HepG2 (cell line): Measurements from ENCODE around the gene VEGFA. TPM values are rescaled to one million over a fixed set of nuclear protein-coding genes. Genes with fewer than 3 reads are reported as not detected.

Source experiments
- BCL6 ChIP-seq: IDR thresholded peaks from 2 replicates; pipeline ENCODE4 v1.6.1; 2016; ENCODE audit warnings: missing genetic modification reagents, missing compliant biosample characterization
- HNRNPLL ChIP-seq: fragments of 200-400 bp; formaldehyde crosslinking; IDR thresholded peaks from 2 replicates; pipeline ENCODE4 v1.6.1; 2017; ENCODE audit warnings: mild to moderate bottlenecking, low read depth, low read length; ENCODE audit not compliant: poor library complexity, severe bottlenecking
- KDM1A ChIP-seq: IDR thresholded peaks from 2 replicates; pipeline ENCODE4 v1.6.1; 2016; ENCODE audit warnings: missing compliant biosample characterization
- MATR3 ChIP-seq: sonication (generic); formaldehyde crosslinking; IDR thresholded peaks from 2 replicates; pipeline ENCODE4 v1.4.0; 2020; ENCODE audit warnings: missing genetic modification reagents
- NPAS2 ChIP-seq: sonication (generic); formaldehyde crosslinking; IDR thresholded peaks from 2 replicates; pipeline ENCODE4 v1.8.0; 2022; ENCODE audit warnings: mild to moderate bottlenecking, missing genetic modification reagents, borderline replicate concordance
- SOX13 ChIP-seq, 3 experiments: fragments of 450-650 bp in 1 of 3; sonication (generic) in 1 of 3; formaldehyde crosslinking in 1 of 3; IDR thresholded peaks in 2 of 3; conservative IDR thresholded peaks in 1 of 3; 2 replicates each; pipeline versions ENCODE4 v1.5.0 to v1.6.1; 2016 to 2020; ENCODE audit warnings: antibody characterized with exemption in 1 of 3, mild to moderate bottlenecking in 1 of 3, missing compliant biosample characterization in 1 of 3, missing genetic modification reagents in 1 of 3, moderate library complexity in 1 of 3
- TBX2 ChIP-seq: sonication (generic); formaldehyde crosslinking; IDR thresholded peaks from 2 replicates; pipeline ENCODE4 v1.5.0; 2020; ENCODE audit warnings: missing genetic modification reagents, mild to moderate bottlenecking, borderline replicate concordance
- TEAD3 ChIP-seq: optimal IDR thresholded peaks from 2 replicates; pipeline ENCODE3; 2016; ENCODE audit warnings: borderline replicate concordance
- TRIM24 ChIP-seq: sonication (generic); formaldehyde crosslinking; IDR thresholded peaks from 2 replicates; pipeline ENCODE4 v1.8.0; 2022; ENCODE audit warnings: mild to moderate bottlenecking, missing genetic modification reagents
- XBP1 ChIP-seq: sonication (generic); formaldehyde crosslinking; IDR thresholded peaks from 2 replicates; pipeline ENCODE4 v1.5.0; 2020; ENCODE audit warnings: missing genetic modification reagents
- ZNF207 ChIP-seq: fragments of 450-650 bp; IDR thresholded peaks from 2 replicates; pipeline ENCODE4 v1.6.1; 2016; ENCODE audit warnings: antibody characterized with exemption, borderline replicate concordance
- ZNF326 ChIP-seq: sonication (generic); formaldehyde crosslinking; IDR thresholded peaks from 2 replicates; pipeline ENCODE4 v1.4.0; 2020; ENCODE audit warnings: missing genetic modification reagents, borderline replicate concordance
- ZNF598 ChIP-seq: sonication (generic); formaldehyde crosslinking; IDR thresholded peaks from 2 replicates; pipeline ENCODE4 v1.5.1; 2020; ENCODE audit warnings: mild to moderate bottlenecking, missing genetic modification reagents, borderline replicate concordance
- polyA plus RNA-seq, 8 experiments: library from polyadenylated mRNA; depleted of rRNA in 3 of 8; stranded (reverse) in 7 of 8; unstranded in 1 of 8; fragments of >200 nt; fragmentation: Illumina TruSeq in 4 of 8; extraction: Trizol in 4 of 8; gene quantifications; 2 replicates each; pipeline versions ENCODE4 v1.2.1 to v1.2.3, GENCODE V29; 2011 to 2016; ENCODE audit warnings: low read depth in 4 of 8, missing spikeins in 1 of 8, mixed read lengths in 1 of 8; ENCODE audit not compliant: insufficient read depth in 1 of 8
- total RNA-seq, 5 experiments: library from RNA; depleted of rRNA; stranded (reverse); fragments of >200 nt; fragmentation: Illumina TruSeq; extraction: Trizol; gene quantifications; 2 replicates each; pipeline ENCODE4 v1.2.3, GENCODE V29; 2016; ENCODE audit warnings: low read depth in 1 of 5
- TF ChIP-seq, protein P1 (sequence below): IDR thresholded peaks from 2 replicates; pipeline ENCODE4 v1.6.1; 2012; ENCODE audit warnings: inconsistent platforms
- TF ChIP-seq, protein P2 (sequence below): sonication (generic); formaldehyde crosslinking; IDR thresholded peaks from 2 replicates; pipeline ENCODE4 v1.4.0; 2020; ENCODE audit warnings: low read depth, mild to moderate bottlenecking, missing genetic modification reagents
- TF ChIP-seq, protein P3 (sequence below): sonication (generic); formaldehyde crosslinking; IDR thresholded peaks from 2 replicates; pipeline ENCODE4 v1.4.0; 2020; ENCODE audit warnings: mild to moderate bottlenecking, missing genetic modification reagents, borderline replicate concordance
- TF ChIP-seq, protein P4 (sequence below): fragments of 450-650 bp; IDR thresholded peaks from 2 replicates; pipeline ENCODE4 v1.6.1; 2017; ENCODE audit warnings: mild to moderate bottlenecking

Gene VEGFA
- total and polyA plus RNA-seq, 2 of the 13 experiments (the other 11 are each of a cell fraction or from before 2014, with no cell fraction given): 68.1 to 629 TPM

DNA sequence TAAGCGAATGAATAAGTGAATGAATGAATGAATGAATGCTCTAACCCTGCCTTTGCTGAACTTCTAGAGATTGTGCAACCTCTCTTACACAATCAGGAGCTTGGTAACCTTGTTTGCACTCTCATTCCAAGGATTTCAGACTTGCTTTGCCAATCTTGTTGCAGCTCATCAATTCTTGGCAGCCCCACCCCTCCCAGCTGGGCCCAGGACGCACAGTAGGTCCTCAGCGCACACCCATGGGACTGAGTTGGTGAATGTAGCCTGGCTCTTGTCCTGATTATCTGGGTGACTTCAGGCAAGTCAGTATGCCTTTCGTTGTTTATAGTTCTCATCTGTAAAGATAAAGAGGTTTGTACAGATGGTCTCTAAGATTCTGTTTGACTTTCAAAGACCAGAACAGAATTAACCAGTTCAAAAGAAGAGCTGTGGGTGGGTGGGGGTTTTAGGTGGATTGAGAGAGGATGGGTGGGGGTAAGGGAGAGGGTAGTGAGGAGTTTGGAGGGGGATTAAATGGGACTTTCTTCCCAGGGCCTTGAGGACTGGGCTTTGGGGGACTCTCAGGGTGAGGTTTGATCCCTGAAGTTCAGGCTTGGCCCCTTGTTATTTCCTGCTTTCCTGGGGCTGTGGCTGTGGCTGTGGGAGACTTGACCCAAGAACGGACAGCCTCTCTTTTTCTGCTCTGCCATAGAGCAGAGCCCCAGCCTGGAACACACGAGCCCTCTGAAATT is 33.2 kb downstream of the VEGFA start (continued):
- TF ChIP-seq TEAD3 (CRISPR knock-in tag) (peak; percentile 92), ZNF598 (0 out of 2 replicates have a peak, but pooled peaks have one; percentile 2), SOX13 (IDR thresholded peaks at IDR 0.05) (no peak), SOX13 (CRISPR knock-in tag; conservative IDR thresholded peaks at IDR 0.05 in 1 of 2, IDR thresholded peaks at IDR 0.05 in 1 of 2) (peak in 1 of 2 experiments; percentile 41; a peak in 1 of 4 replicates), XBP1 (CRISPR knock-in tag) (no peak), TRIM24 (CRISPR knock-in tag) (0 out of 2 replicates have a peak, but pooled peaks have one; percentile 52), BCL6 (peak; percentile 89), MATR3 (no peak), KDM1A (peak; percentile 73; the same call in 1 of the 2 replicates), ZNF326 (CRISPR knock-in tag) (no peak), HNRNPLL (no peak), ZNF207 (no peak), TBX2 (CRISPR knock-in tag) (no peak), NPAS2 (CRISPR knock-in tag) (no peak)
- TF ChIP-seq, protein P1, sequence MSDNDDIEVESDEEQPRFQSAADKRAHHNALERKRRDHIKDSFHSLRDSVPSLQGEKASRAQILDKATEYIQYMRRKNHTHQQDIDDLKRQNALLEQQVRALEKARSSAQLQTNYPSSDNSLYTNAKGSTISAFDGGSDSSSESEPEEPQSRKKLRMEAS: no peak
- TF ChIP-seq, protein P2, sequence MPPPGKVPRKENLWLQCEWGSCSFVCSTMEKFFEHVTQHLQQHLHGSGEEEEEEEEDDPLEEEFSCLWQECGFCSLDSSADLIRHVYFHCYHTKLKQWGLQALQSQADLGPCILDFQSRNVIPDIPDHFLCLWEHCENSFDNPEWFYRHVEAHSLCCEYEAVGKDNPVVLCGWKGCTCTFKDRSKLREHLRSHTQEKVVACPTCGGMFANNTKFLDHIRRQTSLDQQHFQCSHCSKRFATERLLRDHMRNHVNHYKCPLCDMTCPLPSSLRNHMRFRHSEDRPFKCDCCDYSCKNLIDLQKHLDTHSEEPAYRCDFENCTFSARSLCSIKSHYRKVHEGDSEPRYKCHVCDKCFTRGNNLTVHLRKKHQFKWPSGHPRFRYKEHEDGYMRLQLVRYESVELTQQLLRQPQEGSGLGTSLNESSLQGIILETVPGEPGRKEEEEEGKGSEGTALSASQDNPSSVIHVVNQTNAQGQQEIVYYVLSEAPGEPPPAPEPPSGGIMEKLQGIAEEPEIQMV: no peak
- TF ChIP-seq, protein P3, sequence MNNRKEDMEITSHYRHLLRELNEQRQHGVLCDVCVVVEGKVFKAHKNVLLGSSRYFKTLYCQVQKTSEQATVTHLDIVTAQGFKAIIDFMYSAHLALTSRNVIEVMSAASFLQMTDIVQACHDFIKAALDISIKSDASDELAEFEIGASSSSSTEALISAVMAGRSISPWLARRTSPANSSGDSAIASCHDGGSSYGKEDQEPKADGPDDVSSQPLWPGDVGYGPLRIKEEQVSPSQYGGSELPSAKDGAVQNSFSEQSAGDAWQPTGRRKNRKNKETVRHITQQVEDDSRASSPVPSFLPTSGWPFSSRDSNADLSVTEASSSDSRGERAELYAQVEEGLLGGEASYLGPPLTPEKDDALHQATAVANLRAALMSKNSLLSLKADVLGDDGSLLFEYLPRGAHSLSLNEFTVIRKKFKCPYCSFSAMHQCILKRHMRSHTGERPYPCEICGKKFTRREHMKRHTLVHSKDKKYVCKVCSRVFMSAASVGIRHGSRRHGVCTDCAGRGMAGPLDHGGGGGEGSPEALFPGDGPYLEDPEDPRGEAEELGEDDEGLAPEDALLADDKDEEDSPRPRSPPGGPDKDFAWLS (CRISPR knock-in tag): no peak
- TF ChIP-seq, protein P4, sequence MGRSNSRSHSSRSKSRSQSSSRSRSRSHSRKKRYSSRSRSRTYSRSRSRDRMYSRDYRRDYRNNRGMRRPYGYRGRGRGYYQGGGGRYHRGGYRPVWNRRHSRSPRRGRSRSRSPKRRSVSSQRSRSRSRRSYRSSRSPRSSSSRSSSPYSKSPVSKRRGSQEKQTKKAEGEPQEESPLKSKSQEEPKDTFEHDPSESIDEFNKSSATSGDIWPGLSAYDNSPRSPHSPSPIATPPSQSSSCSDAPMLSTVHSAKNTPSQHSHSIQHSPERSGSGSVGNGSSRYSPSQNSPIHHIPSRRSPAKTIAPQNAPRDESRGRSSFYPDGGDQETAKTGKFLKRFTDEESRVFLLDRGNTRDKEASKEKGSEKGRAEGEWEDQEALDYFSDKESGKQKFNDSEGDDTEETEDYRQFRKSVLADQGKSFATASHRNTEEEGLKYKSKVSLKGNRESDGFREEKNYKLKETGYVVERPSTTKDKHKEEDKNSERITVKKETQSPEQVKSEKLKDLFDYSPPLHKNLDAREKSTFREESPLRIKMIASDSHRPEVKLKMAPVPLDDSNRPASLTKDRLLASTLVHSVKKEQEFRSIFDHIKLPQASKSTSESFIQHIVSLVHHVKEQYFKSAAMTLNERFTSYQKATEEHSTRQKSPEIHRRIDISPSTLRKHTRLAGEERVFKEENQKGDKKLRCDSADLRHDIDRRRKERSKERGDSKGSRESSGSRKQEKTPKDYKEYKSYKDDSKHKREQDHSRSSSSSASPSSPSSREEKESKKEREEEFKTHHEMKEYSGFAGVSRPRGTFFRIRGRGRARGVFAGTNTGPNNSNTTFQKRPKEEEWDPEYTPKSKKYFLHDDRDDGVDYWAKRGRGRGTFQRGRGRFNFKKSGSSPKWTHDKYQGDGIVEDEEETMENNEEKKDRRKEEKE: no peak
